ENCODE measurements around the gene VAMP4. TPM values are rescaled to one million over a fixed set of nuclear protein-coding genes. Genes with fewer than 3 reads are reported as not detected.
A peak's percentile ranks its signal among the peaks of the same experiment; 100 is the strongest.

The VAMP4 gene
- total and polyA plus RNA-seq, 10 of the 15 experiments (the other 5 are each of a cell fraction or from before 2014, with no cell fraction given): 0.90 to 7.9 (median 4.3) TPM

DNA sequence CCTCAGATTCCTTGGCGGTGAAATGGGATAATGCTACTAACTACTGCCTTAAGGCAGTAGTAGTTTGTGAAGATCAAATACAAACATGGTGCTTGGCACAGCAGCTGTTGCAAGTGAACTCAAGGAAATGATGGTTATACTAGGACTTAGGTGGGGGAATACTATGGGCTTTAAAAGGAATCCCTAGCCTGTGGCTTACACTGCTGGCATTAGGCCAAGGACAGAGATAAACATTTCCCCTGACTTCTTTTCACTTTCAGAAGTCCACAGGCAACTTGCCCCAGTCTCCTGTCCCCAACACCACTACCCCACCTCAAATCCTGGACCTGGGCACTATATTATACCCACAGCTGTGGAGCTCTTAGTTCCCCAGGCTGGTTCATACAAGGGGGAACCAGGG lies 13.1 kb upstream of the VAMP4 start:
- no peak for FAIRE-seq
- in situ Hi-C loops (cut with MboI) (no loop called here), intact Hi-C loops (cut with micrococcal nuclease; ENCODE audit: unreplicated experiment) (no loop called here)
- no peaks in the 10 kb centered on the region for H4K20me1 ChIP-seq (ENCODE audit: control insufficient read depth, insufficient read depth)
- H2AFZ ChIP-seq (ENCODE audit: control insufficient read depth, low read depth, low read length): no peak overlapping the region
- no peaks in the 10 kb centered on the region; a peak in 1 of 4 replicates for H3K27me3 ChIP-seq (replicated peaks in 1 of 2; ENCODE audit: control insufficient read depth in 2 of 2, insufficient read depth in 2 of 2, low read length in 1 of 2)
- 94% methylated on average over 1 of the region's 1 CpG for WGBS (ENCODE audit: insufficient coverage, insufficient replicate concordance, low lambda C conversion rate, missing lambda C conversion rate)
- H3K4me1 ChIP-seq (ENCODE audit: control insufficient read depth, insufficient read depth, low read length): no peaks in the 10 kb centered on the region
- no peak overlapping the region for H3K27ac ChIP-seq (ENCODE audit: control insufficient read depth, insufficient read depth)
- no peaks in the 10 kb centered on the region for H3K36me3 ChIP-seq (ENCODE audit: control insufficient read depth in 2 of 2, insufficient read depth in 2 of 2, low read length in 1 of 2)
- TF ChIP-seq BMI1 (IDR thresholded peaks at IDR 0.05; ENCODE audit: borderline replicate concordance): no peak
- TF ChIP-seq IRF3 (IDR thresholded peaks at IDR 0.05): no peak
- H3K4me3 ChIP-seq: no peak overlapping the region
- no TSS peak for BruUV-seq (replicated peaks)
- H3K79me2 ChIP-seq (ENCODE audit: control insufficient read depth, insufficient read depth, low read length): no peaks in the 10 kb centered on the region
- CTCF ChIA-PET: interaction anchor here (0.8 to 1.6 kb wide), 2 partner anchors 12 to 46 kb away, joined by 4 to 9 read pairs; partner anchors contain the start of gene VAMP4
- RAD21 ChIA-PET (ENCODE audit: unreplicated experiment): no interaction called here
- POLR2A ChIA-PET: no interaction called here
- H3K9ac ChIP-seq (ENCODE audit: control insufficient read depth, insufficient read depth, low read length): no peak overlapping the region
- no peak overlapping the region for H3K4me2 ChIP-seq (ENCODE audit: control insufficient read depth, insufficient read depth)
- no peak for DNase-seq (ENCODE audit: low read depth, low spot score)
- no peaks in the 10 kb centered on the region for H3K9me3 ChIP-seq (replicated peaks; ENCODE audit: control insufficient read depth, insufficient read depth, low read length)
- SMC1A ChIA-PET (ENCODE audit: uncharacterized antibody, unreplicated experiment): no interaction called here
- ATAC-seq: no peak

- Histone ChIP-seq H3K27me3 (replicated peaks in 1 of 2; ENCODE audit: control insufficient read depth in 2 of 2, insufficient read depth in 2 of 2, low read length in 1 of 2) (no peaks in the 10 kb centered on the region; a peak in 1 of 4 replicates), H3K36me3 (ENCODE audit: control insufficient read depth in 2 of 2, insufficient read depth in 2 of 2, low read length in 1 of 2) (no peaks in the 10 kb centered on the region), H2AFZ (ENCODE audit: control insufficient read depth, low read depth, low read length) (peak overlapping the region; percentile 4), H3K9me3 (replicated peaks; ENCODE audit: control insufficient read depth, insufficient read depth, low read length) (no peaks in the 10 kb centered on the region), H3K4me3 (no peak overlapping the region), H4K20me1 (ENCODE audit: control insufficient read depth, insufficient read depth) (no peaks in the 10 kb centered on the region), H3K9ac (ENCODE audit: control insufficient read depth, insufficient read depth, low read length) (no peak overlapping the region), H3K79me2 (ENCODE audit: control insufficient read depth, insufficient read depth, low read length) (no peaks in the 10 kb centered on the region), H3K27ac (ENCODE audit: control insufficient read depth, insufficient read depth) (no peak overlapping the region), H3K4me2 (ENCODE audit: control insufficient read depth, insufficient read depth) (no peak overlapping the region; the same call in 1 of the 2 replicates), H3K4me1 (ENCODE audit: control insufficient read depth, insufficient read depth, low read length) (no peaks in the 10 kb centered on the region)
- FAIRE-seq: no peak
- CTCF ChIA-PET: interaction anchor here (1.6 kb wide), 1 partner anchor 11 kb away, joined by 9 read pairs; the partner anchor contains the start of gene VAMP4
- POLR2A ChIA-PET: no interaction called here
- no peak for DNase-seq (ENCODE audit: low read depth, low spot score)
- SMC1A ChIA-PET (ENCODE audit: uncharacterized antibody, unreplicated experiment): interaction anchor here (0.8 kb wide), 1 partner anchor 10 kb away, joined by 3 read pairs; no protein-coding TSS in a partner anchor
- BruUV-seq (replicated peaks): no TSS peak
- WGBS (ENCODE audit: insufficient coverage, insufficient replicate concordance, low lambda C conversion rate, missing lambda C conversion rate): 53% methylated on average over 4 of the region's 4 CpGs
- ATAC-seq: no peak
- in situ Hi-C loops (cut with MboI) (no loop called here), intact Hi-C loops (cut with micrococcal nuclease; ENCODE audit: unreplicated experiment) (no loop called here)
- RAD21 ChIA-PET (ENCODE audit: unreplicated experiment): no interaction called here
- TF ChIP-seq STAT1 (conservative IDR thresholded peaks at IDR 0.05) (no peak), PBX3 (IDR thresholded peaks at IDR 0.05; ENCODE audit: insufficient replicate concordance, low read depth, low read length) (no peak), CHD1 (IDR thresholded peaks at IDR 0.05; ENCODE audit: low read depth, low read length) (no peak), JUND (IDR thresholded peaks at IDR 0.05; ENCODE audit: low read depth, low read length) (no peak)
- TF ChIP-seq, protein P1, sequence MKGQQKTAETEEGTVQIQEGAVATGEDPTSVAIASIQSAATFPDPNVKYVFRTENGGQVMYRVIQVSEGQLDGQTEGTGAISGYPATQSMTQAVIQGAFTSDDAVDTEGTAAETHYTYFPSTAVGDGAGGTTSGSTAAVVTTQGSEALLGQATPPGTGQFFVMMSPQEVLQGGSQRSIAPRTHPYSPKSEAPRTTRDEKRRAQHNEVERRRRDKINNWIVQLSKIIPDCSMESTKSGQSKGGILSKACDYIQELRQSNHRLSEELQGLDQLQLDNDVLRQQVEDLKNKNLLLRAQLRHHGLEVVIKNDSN (IDR thresholded peaks at IDR 0.05; ENCODE audit: borderline replicate concordance, extremely low read length, insufficient read depth, low read depth, low read length): no peak
- TF ChIP-seq, protein P2, sequence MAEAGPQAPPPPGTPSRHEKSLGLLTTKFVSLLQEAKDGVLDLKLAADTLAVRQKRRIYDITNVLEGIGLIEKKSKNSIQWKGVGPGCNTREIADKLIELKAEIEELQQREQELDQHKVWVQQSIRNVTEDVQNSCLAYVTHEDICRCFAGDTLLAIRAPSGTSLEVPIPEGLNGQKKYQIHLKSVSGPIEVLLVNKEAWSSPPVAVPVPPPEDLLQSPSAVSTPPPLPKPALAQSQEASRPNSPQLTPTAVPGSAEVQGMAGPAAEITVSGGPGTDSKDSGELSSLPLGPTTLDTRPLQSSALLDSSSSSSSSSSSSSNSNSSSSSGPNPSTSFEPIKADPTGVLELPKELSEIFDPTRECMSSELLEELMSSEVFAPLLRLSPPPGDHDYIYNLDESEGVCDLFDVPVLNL (IDR thresholded peaks at IDR 0.05; ENCODE audit: low read depth, low read length): no peak
- TF ChIP-seq, protein P3, sequence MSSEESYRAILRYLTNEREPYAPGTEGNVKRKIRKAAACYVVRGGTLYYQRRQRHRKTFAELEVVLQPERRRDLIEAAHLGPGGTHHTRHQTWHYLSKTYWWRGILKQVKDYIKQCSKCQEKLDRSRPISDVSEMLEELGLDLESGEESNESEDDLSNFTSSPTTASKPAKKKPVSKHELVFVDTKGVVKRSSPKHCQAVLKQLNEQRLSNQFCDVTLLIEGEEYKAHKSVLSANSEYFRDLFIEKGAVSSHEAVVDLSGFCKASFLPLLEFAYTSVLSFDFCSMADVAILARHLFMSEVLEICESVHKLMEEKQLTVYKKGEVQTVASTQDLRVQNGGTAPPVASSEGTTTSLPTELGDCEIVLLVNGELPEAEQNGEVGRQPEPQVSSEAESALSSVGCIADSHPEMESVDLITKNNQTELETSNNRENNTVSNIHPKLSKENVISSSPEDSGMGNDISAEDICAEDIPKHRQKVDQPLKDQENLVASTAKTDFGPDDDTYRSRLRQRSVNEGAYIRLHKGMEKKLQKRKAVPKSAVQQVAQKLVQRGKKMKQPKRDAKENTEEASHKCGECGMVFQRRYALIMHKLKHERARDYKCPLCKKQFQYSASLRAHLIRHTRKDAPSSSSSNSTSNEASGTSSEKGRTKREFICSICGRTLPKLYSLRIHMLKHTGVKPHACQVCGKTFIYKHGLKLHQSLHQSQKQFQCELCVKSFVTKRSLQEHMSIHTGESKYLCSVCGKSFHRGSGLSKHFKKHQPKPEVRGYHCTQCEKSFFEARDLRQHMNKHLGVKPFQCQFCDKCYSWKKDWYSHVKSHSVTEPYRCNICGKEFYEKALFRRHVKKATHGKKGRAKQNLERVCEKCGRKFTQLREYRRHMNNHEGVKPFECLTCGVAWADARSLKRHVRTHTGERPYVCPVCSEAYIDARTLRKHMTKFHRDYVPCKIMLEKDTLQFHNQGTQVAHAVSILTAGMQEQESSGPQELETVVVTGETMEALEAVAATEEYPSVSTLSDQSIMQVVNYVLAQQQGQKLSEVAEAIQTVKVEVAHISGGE (CRISPR knock-in tag; IDR thresholded peaks at IDR 0.05): no peak
These were observed 12.5 kb upstream of the VAMP4 start for GRCh38 chr1:171754353-171754705.
